CMK (cell line): Measurements from ENCODE around the gene HTR7.
A peak's percentile ranks its signal among the peaks of the same experiment; 100 is the strongest.

Source experiments
- DNase-seq: peaks from one replicate; pipeline ENCODE4 v3.0.0-alpha.2; 2010; ENCODE audit warnings: low read depth

The HTR7 gene

GRCh38 chr10:90804354-90804753, 53.5 kb downstream of the HTR7 start:
- no peak for DNase-seq

DNA sequence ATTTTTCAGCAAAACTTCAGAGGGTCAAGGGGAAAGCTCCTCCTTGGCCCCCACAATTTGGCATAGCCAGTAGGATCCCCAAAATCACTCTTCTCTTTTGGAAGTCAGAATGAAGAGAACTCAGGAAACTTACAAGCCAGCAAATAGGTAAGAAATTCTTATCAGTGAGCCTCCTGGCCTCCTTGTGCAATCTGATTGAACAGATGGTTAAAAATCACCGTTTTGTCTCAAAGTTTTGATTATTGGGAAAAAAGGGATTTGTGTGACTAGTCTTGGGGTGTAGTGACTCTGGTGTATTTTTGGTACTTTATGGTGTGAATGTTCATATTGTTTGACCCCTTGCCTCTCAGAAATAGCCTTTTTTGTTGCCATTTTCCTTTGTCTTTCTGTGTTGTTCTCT, 56.2 kb downstream of the HTR7 start:
- no peak for DNase-seq

DNA sequence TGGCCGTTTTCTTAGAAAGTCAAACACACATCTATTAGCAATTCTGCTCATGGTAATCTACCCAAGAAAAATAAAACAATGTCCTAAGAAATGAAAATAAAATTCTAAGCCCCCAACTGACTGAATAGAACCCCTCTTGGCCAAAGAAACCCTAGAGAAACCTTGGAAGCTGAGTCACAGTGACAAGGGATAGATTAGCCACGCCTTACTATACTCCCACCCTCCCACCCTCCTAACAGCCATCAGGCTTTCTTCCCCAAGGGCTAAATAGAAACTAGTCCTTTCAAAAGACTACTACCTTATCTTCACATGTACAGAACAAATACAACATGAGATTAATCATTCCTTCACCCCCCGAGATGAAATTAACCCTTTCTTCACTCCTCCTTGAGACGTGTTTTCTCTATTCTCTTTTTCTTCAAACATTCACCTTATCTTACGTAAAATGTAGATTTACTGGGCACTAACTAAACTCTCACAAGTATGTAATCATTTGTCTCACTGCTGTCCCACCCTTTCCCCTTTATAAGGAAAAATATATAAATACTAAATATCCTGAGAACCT, 57.5 kb downstream of the HTR7 start:
- no peak for DNase-seq

- DNase-seq: no peak
Measured at GRCh38 chr10:90799172-90799571, 58.7 kb downstream of the HTR7 start.

DNA sequence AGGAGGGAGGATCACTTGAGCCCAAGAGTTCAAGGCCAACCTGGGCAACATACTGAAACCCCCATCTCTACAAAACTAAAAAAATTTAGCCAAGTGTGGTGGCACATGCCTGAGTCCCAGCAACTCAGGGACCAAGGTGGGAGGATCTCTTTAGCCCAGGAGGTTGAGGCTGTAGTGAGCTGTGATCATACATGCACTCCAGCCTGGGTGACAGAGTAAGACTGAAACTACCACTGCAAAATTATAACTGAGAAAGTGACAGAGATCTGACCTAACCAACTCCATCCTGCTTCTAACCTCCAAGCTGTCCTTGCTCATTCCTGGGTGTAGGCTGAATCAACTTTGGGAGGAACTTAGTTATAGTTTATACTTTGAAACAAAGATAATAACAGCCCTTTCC, 59.4 kb downstream of the HTR7 start:
- no peak for DNase-seq

DNA sequence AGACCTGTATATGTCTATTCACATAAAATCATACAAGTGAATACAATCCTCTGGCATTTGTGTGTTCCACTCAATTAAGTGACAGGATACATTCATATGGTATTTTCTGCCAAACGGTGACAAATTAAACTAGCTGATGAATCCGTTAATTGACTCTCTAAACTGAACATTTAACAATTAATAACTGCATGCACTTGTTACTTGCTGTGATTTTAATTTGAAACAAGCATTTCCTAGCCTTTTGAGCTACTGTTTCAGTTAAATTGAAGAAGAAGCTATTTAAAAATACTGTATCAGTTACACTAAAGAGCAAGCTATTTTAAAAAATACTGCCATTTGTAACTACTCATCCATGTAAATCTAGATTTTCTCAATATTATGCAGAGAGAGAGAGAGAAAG, 67.4 kb downstream of the HTR7 start:
- DNase-seq: no peak

DNA sequence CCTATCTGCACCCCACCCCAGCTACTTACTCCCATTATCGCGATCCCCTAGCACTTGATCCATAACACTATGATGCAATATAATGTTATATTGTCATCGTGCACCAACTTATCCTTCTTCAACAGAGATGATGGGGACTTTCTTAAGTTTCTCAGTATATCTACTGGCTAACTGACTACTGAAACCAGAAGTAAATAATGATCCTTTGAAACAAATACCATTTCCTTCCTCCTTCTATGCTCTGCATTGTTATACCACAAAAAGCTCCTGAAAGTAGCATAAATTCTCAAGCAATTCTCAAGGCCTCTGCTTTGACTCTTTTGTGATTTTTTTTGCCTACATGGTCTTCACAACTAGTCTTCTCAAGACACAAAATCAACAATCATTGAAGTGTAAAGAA, 68.9 kb downstream of the HTR7 start:
- DNase-seq: no peak

DNA sequence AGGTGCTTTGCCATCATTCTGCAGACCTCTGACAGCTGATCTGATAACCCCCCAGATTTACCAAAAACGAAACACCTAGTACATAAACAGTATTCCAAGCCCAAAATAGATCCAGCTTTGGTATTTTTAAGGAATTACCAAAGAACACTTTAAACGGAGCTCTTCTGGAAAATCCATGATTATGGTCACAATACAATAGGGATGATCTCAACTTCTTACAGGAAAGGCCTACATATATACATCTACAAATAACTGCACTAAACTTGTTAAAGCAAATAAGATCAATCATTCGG, 69.7 kb downstream of the HTR7 start:
- no peak for DNase-seq

DNA sequence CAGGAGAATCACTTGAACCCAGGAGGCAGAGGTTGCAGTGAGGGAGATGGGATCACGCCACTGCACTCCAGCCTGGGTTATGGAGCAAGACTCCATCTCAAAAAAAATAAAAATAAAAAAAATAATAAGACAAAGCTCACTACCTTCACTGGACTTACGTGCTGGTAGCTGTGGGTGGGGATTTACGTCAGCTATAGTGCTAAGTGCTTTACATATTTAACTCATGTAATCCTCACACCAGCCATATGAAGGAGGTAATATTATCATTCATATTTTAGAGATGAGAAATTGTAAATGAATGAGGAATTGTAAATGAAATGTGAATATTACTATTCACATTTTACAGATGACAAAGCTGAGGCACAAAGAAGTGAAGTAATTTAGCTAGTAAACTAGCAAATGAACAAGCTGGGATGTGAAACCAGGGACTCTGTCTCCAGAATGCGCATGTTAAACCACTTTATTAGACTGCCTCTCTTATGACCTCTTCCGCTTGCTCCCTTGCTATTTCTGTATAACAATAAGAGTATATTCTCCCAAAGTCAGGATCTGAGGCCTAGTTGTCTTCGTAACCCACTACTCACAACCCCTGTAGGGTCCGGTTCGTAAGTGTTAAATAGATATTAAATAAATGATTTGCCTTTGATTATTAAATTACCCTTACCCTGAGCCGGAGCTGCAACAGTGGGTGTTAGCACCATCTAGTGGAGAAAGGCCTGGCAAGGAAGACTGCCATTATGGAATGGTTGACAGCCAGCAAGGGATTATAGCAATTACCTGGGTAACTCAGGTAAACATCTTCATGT, 70.2 kb downstream of the HTR7 start:
- DNase-seq: no peak

DNA sequence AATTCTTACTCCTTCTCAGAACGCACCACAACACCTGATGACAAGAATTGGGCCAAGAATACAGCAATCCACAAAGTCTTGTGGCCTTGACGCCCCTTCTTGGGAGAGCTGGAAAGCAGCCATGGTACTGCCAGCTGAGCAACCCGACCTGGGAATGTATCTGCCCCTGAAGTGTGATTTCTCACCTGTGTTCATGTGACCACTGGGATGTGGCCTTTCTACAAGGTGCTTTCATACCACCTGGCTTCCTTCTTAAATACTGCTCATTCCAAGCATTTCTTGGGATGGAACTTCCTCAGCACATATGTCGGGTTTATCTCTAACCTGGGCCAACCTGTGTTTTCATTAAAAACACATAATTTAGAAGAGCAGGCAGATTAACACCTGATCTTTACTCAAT, 72.1 kb downstream of the HTR7 start:
- DNase-seq: no peak

GRCh38 chr10:90784771-90785170, 73.1 kb downstream of the HTR7 start:
- DNase-seq: no peak

DNA sequence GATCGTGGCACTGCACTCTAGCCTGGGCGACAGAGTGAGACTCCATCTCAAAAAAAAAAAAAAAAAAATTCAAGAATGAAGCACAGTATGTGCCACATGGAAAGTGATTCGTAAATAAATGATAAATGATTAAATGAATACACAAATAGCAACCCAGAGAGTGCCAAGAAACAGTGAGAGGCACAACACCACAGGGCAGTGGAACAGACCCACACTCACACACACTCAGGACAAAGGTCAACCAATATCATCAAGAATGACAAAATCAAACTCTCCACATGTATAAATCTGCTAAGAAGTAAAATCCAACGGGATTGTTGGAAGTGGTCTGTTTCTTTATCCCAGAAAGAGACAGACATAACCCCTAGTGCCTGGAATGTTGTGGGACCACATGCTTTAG, 77.4 kb downstream of the HTR7 start:
- DNase-seq: no peak

DNA sequence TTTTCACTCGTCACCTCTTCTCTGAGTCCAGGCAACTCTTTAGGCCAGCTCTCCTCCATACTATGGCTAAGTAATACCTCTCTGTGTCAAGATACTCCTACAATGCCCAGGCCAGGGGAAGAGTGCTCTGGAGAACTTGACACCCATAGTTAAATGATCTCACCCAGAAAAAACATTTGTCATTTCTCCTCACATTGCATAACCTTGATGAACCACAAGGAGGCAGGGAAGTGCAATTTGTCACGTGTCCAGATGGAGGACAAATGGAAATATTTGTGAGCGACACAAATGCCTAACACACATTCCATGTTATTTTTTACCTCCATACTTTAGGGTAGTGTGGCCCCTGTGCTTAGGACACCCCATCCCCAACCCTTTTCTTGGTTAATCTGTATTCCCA, 78.3 kb downstream of the HTR7 start:
- no peak for DNase-seq

- DNase-seq: no peak
Measured at GRCh38 chr10:90777621-90778020, 80.2 kb downstream of the HTR7 start.

- no peak for DNase-seq
Measured at GRCh38 chr10:90775351-90776028, 82.3 kb downstream of the HTR7 start.

DNA sequence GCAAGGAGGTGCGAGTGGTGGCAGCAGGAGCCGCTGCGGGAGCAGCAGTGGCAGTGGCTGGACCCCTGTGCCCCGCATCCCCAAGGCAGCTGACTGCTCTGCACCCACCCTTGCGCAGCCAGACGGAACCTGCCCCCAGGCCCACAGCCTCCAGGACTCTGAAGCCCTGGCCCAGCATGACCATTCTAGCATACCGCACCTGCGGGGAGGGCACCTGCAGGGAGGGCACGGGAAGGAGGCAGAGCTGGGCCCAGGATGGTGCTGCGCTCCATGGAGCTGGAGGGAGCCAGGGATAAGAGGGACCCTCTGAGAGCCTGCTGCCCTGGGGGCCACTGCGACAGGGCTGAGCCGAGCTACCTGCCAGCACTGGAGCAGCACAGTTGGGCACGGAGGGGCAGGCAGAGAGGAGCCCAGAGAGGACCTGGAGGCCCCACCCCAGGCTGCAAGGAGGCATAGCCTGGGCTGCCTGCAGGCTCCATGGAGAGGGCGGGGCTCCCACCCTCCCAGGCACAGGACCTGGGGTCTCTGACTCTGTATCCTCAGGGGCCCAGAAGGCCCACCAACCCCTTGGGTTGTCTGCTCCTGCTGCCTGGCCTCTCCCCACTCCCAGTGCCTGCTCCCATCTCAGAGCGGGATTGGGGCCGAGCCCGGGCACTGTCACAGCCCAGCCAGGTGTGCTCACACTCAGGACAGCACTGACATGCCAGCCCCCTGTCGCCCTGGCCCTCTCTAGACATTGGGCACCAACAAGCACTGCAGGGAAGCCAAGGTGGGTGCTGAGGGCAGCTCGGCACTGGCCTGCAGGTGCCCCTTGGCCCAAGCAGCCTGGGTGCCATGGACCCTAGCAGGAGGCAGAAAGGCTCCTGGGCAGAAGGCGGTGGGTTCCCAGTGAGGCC, 87.6 kb downstream of the HTR7 start:
- no peak for DNase-seq

DNA sequence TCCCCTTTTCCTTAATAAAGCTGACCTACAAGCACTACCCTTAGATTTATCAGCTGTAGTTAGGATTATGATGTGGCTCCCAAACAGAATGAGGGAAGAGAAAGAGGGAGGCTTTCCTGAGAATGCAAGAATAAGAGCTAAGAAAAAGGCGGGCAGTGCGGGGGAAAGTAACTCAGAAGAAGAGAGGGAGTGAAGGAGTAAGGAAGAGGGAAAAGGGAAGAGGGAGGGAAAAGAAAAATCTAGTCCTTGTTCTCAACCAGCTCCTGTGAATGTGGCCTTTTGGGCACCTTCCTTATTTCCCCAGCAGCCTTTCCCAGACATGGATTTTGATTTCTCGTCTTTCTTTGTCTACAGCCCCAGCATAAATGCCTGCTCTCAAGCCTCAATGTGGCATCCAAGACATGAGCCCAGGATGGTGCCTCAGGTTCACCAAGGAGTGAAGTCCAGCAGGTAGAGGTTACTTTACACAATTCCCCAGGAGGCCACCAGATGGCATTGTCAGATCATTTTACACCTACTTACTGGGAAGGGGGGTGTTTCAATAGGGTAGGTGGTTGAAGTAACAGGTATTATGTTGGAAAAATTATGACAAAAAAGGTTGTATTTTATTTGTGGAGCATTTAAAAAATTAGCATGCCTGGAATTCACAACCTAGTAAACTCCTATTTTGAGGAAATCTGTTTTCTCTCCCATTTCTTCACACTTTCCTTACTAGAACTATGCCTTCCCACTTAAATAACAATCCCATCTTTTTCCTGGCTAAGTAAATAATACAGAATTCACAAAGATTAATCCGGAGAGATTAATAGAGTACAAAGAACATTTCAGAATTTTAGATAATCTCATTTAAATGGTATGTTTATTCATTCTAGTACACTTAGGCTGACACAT, 106.5 kb downstream of the HTR7 start:
- DNase-seq: peak; percentile 4

DNA sequence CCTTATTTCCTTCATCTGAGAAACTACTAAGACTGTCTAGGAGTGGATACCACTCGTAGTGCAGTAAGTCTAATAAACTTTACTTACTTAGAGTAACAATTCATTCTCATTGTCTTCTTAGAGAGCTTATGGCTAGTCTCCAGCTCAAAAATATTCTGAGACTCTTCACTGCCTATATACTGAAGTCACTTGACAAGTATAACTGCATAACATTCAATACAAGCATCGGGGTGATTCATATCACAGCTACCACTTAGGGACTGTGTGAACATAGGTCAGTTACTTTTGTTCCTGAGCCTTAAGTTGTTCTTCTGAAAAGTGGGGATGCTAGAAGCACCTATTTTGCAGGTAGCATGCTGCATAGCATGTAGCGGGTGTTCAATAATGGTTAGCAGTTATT, 111.0 kb downstream of the HTR7 start:
- no peak for DNase-seq

- DNase-seq: no peak
Measured at GRCh38 chr10:90745565-90745964, 112.3 kb downstream of the HTR7 start.

DNA sequence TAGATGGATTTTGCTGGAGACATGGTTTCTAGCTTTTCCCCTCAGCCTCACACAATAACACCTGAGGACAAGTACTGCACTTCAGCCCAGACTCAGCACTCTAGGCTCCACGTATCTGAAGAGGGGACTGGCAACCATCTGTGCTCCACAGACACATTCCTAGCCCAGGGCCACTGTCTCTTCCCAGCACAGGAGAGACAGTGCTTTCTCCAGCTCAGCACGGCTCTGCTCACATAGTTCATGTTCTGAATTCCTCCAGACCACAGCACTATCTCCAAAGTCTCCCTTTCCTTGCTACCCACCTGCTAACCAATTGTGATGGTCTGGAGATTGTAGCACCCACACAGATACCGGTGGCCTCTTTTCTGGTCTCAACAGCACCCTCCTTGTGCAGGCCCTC, 114.5 kb downstream of the HTR7 start:
- DNase-seq: no peak

DNA sequence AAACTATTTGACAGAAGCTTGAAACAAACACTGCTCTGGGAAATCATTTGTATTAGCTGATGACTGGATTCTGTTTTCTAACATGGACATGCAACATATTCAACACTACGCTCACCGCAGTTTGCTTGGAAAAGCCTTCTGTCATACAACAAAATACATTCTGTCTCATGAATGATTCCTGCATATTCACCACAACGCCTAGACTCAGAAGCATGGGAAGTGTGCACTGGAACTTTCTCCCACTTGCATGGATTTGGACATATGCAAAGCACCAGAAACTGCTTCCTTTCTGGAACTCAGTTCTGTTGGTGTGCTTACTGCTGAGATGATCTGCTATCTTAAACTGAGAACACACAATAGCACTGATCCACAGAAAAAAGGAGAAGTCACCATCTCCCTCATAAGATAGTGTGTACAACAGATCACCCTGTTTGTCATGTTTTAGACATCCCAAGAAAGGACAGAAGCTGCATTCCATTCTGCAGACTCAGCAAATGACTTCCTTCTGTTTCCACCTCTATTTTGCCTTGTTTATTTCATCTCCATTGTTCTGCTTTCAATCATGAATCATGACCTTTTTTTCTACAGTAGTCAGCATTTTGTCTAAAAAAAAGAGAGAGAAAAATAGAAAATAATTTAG, 115.8 kb downstream of the HTR7 start:
- DNase-seq: no peak
